Endothelial cell of umbilical vein (primary cell): ENCODE data around the gene TLCD3B. TPM values are rescaled to one million over a fixed set of nuclear protein-coding genes. Genes with fewer than 3 reads are reported as not detected.

Source experiments
- BruUV-seq: library from RNA; stranded (reverse); fragments of 400-500 nt; replicated peaks from 2 replicates; lab custom pipeline; 2021; lab: Mats Ljungman, UMichigan
- CTCF ChIA-PET: fragments of 300-600, 350-600 bp; sonication (Branson Sonifier 250); formaldehyde crosslinking; loops from one replicate; lab custom pipeline; 2021; ENCODE audit warnings: antibody characterized with exemption, inconsistent platforms; lab: Charles Lee
- POLR2A ChIA-PET: fragments of 300-600, 350-600 bp; sonication (Branson Sonifier 250); formaldehyde crosslinking; loops from one replicate; lab custom pipeline; 2021; ENCODE audit warnings: antibody characterized with exemption, inconsistent platforms; lab: Charles Lee
- DNase-seq: peaks from one replicate; pipeline ENCODE4 v3.0.0-alpha.2; 2011; ENCODE audit warnings: low read depth, low spot score
- FAIRE-seq: peaks from 2 replicates; lab custom pipeline; 2011; peaks lifted over from hg19 to GRCh38; lab: Jason Lieb, UNC
- H2AFZ ChIP-seq: 2 replicates; pipeline ENCODE4 v1.6.0; 2012; ENCODE audit warnings: low read depth, low read length, control low read depth, inconsistent platforms
- H3K27ac ChIP-seq: 2 replicates; pipeline ENCODE4 v1.5.1; 2011; ENCODE audit warnings: low read depth, mild to moderate bottlenecking, control low read depth, low read length, moderate library complexity; ENCODE audit not compliant: insufficient read depth
- H3K27me3 ChIP-seq, 2 experiments: 2 replicates each; pipeline versions ENCODE4 v1.6.0 to v1.6.1; 2011; ENCODE audit warnings: low read length in 2 of 2, mixed read lengths in 1 of 2; ENCODE audit not compliant: control insufficient read depth in 2 of 2, insufficient read depth in 2 of 2
- H3K36me3 ChIP-seq, 2 experiments: 2 replicates in 1 of 2; 3 replicates in 1 of 2; pipeline ENCODE4 v1.5.1; 2011; ENCODE audit warnings: low read length in 2 of 2, mild to moderate bottlenecking in 1 of 2, moderate library complexity in 1 of 2; ENCODE audit not compliant: control insufficient read depth in 2 of 2, insufficient read depth in 2 of 2; ENCODE audit errors: extremely low read depth in 1 of 2
- H3K4me1 ChIP-seq: 3 replicates; pipeline ENCODE4 v1.5.1; 2011; ENCODE audit warnings: mild to moderate bottlenecking, low read length; ENCODE audit not compliant: control insufficient read depth, insufficient read depth; ENCODE audit errors: extremely low read depth
- H3K4me2 ChIP-seq: 2 replicates; pipeline ENCODE4 v1.6.1; 2011; ENCODE audit warnings: low read length, control low read depth, mixed read lengths; ENCODE audit not compliant: insufficient read depth
- H3K4me3 ChIP-seq, 3 experiments: fragments of 200-600 bp in 1 of 3; sonication (generic), shearing (Covaris generic) in 1 of 3; replicated peaks in 1 of 3; 2 replicates each; pipeline ENCODE4 v1.5.1; 2011 to 2016; ENCODE audit warnings: control low read depth in 3 of 3, low read length in 3 of 3, mild to moderate bottlenecking in 2 of 3, inconsistent platforms in 1 of 3, low read depth in 1 of 3, moderate library complexity in 1 of 3; ENCODE audit not compliant: insufficient read depth in 1 of 3
- H3K79me2 ChIP-seq: 2 replicates; pipeline ENCODE4 v1.6.0; 2012; ENCODE audit warnings: low read length, inconsistent platforms; ENCODE audit not compliant: control insufficient read depth, insufficient read depth
- H3K9ac ChIP-seq: replicated peaks from 2 replicates; pipeline ENCODE3; 2011; ENCODE audit warnings: low read length, control low read depth; ENCODE audit not compliant: insufficient read depth; ENCODE audit errors: extremely low read depth
- H3K9me1 ChIP-seq: replicated peaks from 3 replicates; pipeline ENCODE4 v1.6.0; 2011; ENCODE audit warnings: mild to moderate bottlenecking, low read length; ENCODE audit not compliant: control insufficient read depth, insufficient read depth; ENCODE audit errors: extremely low read depth
- H3K9me3 ChIP-seq: replicated peaks from 2 replicates; pipeline ENCODE4 v1.5.1; 2012; ENCODE audit warnings: low read length, inconsistent platforms; ENCODE audit not compliant: control insufficient read depth, insufficient read depth
- H4K20me1 ChIP-seq: replicated peaks from 2 replicates; pipeline ENCODE3; 2011; ENCODE audit warnings: mild to moderate bottlenecking, low read length; ENCODE audit not compliant: control insufficient read depth, insufficient read depth; ENCODE audit errors: extremely low read depth
- EZH2 ChIP-seq: IDR thresholded peaks from 2 replicates; pipeline ENCODE4 v1.6.1; 2012; ENCODE audit warnings: borderline replicate concordance, low read depth, mild to moderate bottlenecking, moderate library complexity, low read length, inconsistent platforms; ENCODE audit not compliant: severe bottlenecking
- FOS ChIP-seq: IDR thresholded peaks from 2 replicates; pipeline ENCODE4 v1.6.1; 2011; ENCODE audit warnings: mild to moderate bottlenecking, low read length, moderate library complexity, borderline replicate concordance; ENCODE audit not compliant: insufficient read depth
- GATA2 ChIP-seq: IDR thresholded peaks from 2 replicates; pipeline ENCODE4 v1.7.0; 2011; ENCODE audit warnings: low read depth, mild to moderate bottlenecking, moderate library complexity, mixed read lengths, low read length; ENCODE audit not compliant: insufficient read length, insufficient read depth
- JUN ChIP-seq: IDR thresholded peaks from 2 replicates; pipeline ENCODE4 v1.6.1; 2011; ENCODE audit warnings: borderline replicate concordance, low read depth; ENCODE audit not compliant: insufficient read length, insufficient read depth
- MYC ChIP-seq: IDR thresholded peaks from one replicate; pipeline ENCODE4 v1.6.1; 2011; ENCODE audit warnings: mild to moderate bottlenecking, low read depth, low read length
- POLR2A ChIP-seq: IDR thresholded peaks from 2 replicates; pipeline ENCODE4 v1.6.1; 2012; ENCODE audit warnings: low read depth, mild to moderate bottlenecking, control low read depth, low read length
- POLR2AphosphoS5 ChIP-seq: IDR thresholded peaks from 2 replicates; pipeline ENCODE4 v1.6.1; 2012; ENCODE audit warnings: low read depth, mild to moderate bottlenecking, control low read depth, low read length, moderate library complexity; ENCODE audit not compliant: insufficient read depth
- dilution Hi-C: fragments of 300-500 bp; cut with MboI; formaldehyde crosslinking; loops from one replicate; pipeline ENCODE4 v1.15.0; 2019; ENCODE audit warnings: low sequenced_read_pairs; ENCODE audit not compliant: extremely low pct_ligation_motif_present
- intact Hi-C: fragments of 100-400 bp; cut with micrococcal nuclease; formaldehyde crosslinking; loops from one replicate; pipeline ENCODE4 v1.10.0; 2022
- polyA plus RNA-seq, 4 experiments: library from polyadenylated mRNA; depleted of rRNA in 3 of 4; stranded (reverse) in 3 of 4; unstranded in 1 of 4; fragments of >200 nt; gene quantifications; 2 replicates each; pipeline versions ENCODE4 v1.2.1 to v1.2.3, GENCODE V29; 2011 to 2012; ENCODE audit warnings: missing spikeins in 1 of 4
- total RNA-seq: library from RNA; stranded (reverse); gene quantifications from 2 replicates; pipeline ENCODE4 v1.2.3, GENCODE V29; 2021
- TF ChIP-seq, protein P1 (sequence below), 2 donors: IDR thresholded peaks; 1 replicate in 1 of 2; 2 replicates in 1 of 2; pipeline ENCODE4 v1.5.1; 2011; ENCODE audit warnings: low read length in 2 of 2, mild to moderate bottlenecking in 2 of 2, moderate library complexity in 2 of 2, control low read depth in 1 of 2, inconsistent platforms in 1 of 2, low read depth in 1 of 2; ENCODE audit not compliant: insufficient read depth in 1 of 2; ENCODE audit errors: extremely low read depth in 1 of 2
- TF ChIP-seq, protein P2 (sequence below): IDR thresholded peaks from 2 replicates; pipeline ENCODE4 v1.6.1; 2011; ENCODE audit not compliant: insufficient read depth, insufficient read length

TLCD3B gene
- total and polyA plus RNA-seq, 2 donors (not counting 3 experiments of a cell fraction or from before 2014, with no cell fraction given): 0.37 to 0.86 TPM

DNA sequence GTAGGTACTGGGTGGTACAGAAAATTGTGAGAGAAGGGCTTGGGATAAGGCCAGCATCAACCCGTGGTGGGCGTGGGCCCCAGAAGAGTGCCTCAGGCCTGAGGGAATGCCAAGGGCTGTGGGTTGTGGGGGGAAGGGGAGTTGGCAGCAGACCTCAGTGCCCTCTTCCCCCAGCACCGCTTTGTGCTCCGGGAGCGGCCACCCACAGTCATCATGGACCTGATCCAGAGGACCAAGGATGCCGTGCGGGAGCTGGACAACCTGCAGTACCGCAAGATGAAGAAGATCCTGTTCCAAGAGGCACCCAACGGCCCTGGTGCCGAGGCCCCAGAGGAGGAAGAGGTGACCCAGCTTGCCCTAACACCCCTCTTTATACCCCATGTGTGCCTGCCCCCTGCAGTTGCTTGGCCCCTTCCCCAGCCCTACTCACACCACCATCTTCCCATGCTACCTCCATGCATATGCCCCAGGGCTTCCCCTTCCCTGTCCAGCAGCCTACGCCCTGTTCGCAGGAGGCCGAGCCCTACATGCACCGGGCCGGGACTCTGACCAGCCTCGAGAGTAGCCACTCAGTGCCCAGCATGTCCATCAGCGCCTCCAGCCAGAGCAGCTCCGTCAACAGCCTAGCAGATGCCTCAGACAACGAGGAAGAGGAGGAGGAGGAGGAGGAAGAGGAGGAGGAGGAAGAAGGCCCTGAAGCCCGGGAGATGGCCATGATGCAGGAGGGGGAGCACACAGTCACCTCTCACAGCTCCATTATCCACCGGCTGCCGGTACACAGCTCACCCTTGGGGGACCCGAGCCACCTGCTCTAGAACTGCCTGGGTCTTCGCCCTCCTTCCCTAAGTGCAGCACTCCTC lies 48.3 kb downstream of the TLCD3B start:
- Histone ChIP-seq H3K36me3 (peaks cover 50 to 91% of the 10 kb centered on the region in 2 experiments), H3K9me3 (no peaks in the 10 kb centered on the region), H3K27ac (no peak overlapping the region), H2AFZ (no peak overlapping the region), H4K20me1 (no peaks in the 10 kb centered on the region), H3K4me2 (no peak overlapping the region), H3K79me2 (peaks cover 27% of the 10 kb centered on the region), H3K9ac (no peak overlapping the region), H3K9me1 (no peaks in the 10 kb centered on the region), H3K27me3 (no peaks in the 10 kb centered on the region), H3K4me3 (no peak overlapping the region), H3K4me1 (peaks cover 18% of the 10 kb centered on the region)
- dilution Hi-C loops: no loop called here
- no TSS peak for BruUV-seq
- ChIA-PET CTCF (no interaction called here), POLR2A (interaction anchor here (0.7 kb wide), 1 partner anchor 11 kb away, joined by 3 read pairs; no protein-coding TSS in a partner anchor)
- no peak for DNase-seq
- TF ChIP-seq EZH2 (no peak), JUN (no peak), MYC (no peak), GATA2 (no peak), POLR2A (no peak), POLR2AphosphoS5 (no peak), FOS (no peak)
- TF ChIP-seq, protein P1, sequence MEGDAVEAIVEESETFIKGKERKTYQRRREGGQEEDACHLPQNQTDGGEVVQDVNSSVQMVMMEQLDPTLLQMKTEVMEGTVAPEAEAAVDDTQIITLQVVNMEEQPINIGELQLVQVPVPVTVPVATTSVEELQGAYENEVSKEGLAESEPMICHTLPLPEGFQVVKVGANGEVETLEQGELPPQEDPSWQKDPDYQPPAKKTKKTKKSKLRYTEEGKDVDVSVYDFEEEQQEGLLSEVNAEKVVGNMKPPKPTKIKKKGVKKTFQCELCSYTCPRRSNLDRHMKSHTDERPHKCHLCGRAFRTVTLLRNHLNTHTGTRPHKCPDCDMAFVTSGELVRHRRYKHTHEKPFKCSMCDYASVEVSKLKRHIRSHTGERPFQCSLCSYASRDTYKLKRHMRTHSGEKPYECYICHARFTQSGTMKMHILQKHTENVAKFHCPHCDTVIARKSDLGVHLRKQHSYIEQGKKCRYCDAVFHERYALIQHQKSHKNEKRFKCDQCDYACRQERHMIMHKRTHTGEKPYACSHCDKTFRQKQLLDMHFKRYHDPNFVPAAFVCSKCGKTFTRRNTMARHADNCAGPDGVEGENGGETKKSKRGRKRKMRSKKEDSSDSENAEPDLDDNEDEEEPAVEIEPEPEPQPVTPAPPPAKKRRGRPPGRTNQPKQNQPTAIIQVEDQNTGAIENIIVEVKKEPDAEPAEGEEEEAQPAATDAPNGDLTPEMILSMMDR (IDR thresholded peaks at IDR 0.05; ENCODE audit: extremely low read depth in 1 of 2, insufficient read depth in 1 of 2, low read depth in 1 of 2, low read length in 2 of 2): no peak
- TF ChIP-seq, protein P2, sequence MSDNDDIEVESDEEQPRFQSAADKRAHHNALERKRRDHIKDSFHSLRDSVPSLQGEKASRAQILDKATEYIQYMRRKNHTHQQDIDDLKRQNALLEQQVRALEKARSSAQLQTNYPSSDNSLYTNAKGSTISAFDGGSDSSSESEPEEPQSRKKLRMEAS: no peak
- intact Hi-C loops: no loop called here
- no peak for FAIRE-seq
